ENCODE results near the gene UNC5C. TPM values are rescaled to one million over a fixed set of nuclear protein-coding genes. Genes with fewer than 3 reads are reported as not detected.

The UNC5C gene
- total RNA-seq, 3 donors from 2014 or later: 6.2 to 20.9 (median 6.2) TPM

DNA sequence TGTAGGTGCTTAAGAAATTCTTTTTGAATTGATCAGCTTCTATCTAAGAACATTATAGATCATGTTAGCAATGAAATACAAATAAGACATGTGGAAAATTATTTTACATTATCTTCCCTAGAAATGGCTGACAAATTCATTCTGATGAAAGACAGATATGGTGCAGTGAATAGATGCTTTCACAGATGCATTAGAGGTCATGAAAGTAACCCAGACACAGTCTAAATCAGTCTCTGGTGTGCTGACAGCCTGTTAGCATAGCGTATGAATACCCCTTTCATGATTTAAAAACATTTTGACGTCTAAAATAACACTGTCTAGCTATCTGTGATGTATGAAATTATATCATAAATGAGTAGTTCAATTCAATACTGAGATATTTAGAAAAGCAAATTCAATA lies 180.9 kb downstream of the UNC5C start:
- Histone ChIP-seq H3K4me1 (no peaks in the 10 kb centered on the region), H3K9me3 (no peaks in the 10 kb centered on the region), H3K27ac (no peak overlapping the region), H3K27me3 (no peaks in the 10 kb centered on the region), H3K4me3 (no peak overlapping the region), H3K36me3 (no peaks in the 10 kb centered on the region)
- DNase-seq (ENCODE audit: low spot score in 2 of 2): no peak
- intact Hi-C loops (cut with DNase I; ENCODE audit: low total_unique reads): no loop called here
- TF ChIP-seq POLR2A (IDR thresholded peaks at IDR 0.05) (no peak), CTCF (IDR thresholded peaks at IDR 0.05) (no peak), POLR2AphosphoS5 (IDR thresholded peaks at IDR 0.05) (no peak)

DNA sequence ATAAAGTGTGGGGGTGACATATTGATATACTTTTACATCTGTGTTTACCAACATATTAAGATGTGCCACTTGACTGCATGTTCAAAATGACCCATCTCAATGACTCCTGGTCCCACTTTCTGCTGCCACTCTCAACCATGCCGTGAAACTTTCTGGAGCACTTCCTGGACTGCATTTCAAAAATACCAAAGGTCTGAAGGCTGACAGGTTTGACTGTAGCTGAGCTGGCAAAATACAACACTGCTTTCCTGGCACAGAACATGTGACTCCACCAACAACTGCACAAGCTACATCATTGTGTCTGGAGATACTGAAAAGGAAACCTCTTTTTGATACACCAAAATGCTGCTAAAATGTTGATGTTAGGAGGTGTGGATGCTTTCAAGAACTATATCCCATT lies 184.8 kb downstream of the UNC5C start:
- intact Hi-C loops (cut with DNase I; ENCODE audit: low total_unique reads): no loop called here
- TF ChIP-seq CTCF (IDR thresholded peaks at IDR 0.05): no peak
- TF ChIP-seq POLR2AphosphoS5 (IDR thresholded peaks at IDR 0.05): no peak
- no peak for TF ChIP-seq POLR2A (IDR thresholded peaks at IDR 0.05)
- Histone ChIP-seq H3K27ac (no peak overlapping the region), H3K9me3 (no peaks in the 10 kb centered on the region), H3K4me1 (no peaks in the 10 kb centered on the region), H3K4me3 (no peak overlapping the region), H3K27me3 (no peaks in the 10 kb centered on the region), H3K36me3 (no peaks in the 10 kb centered on the region)
- DNase-seq (ENCODE audit: low spot score in 2 of 2): no peak

- Histone ChIP-seq H3K36me3 (no peaks in the 10 kb centered on the region), H3K4me1 (no peaks in the 10 kb centered on the region), H3K4me3 (no peak overlapping the region), H3K27me3 (no peaks in the 10 kb centered on the region), H3K9me3 (no peaks in the 10 kb centered on the region), H3K27ac (no peak overlapping the region)
- no peak for TF ChIP-seq POLR2AphosphoS5 (IDR thresholded peaks at IDR 0.05)
- TF ChIP-seq POLR2A (IDR thresholded peaks at IDR 0.05): no peak
- TF ChIP-seq CTCF (IDR thresholded peaks at IDR 0.05): no peak
- no peak for DNase-seq (ENCODE audit: low spot score in 2 of 2)
- intact Hi-C loops (cut with DNase I; ENCODE audit: low total_unique reads): no loop called here
Measured at GRCh38 chr4:95363559-95363925, 185.2 kb downstream of the UNC5C start.

- DNase-seq (ENCODE audit: low spot score in 2 of 2): no peak
- Histone ChIP-seq H3K27ac (no peak overlapping the region), H3K4me1 (no peaks in the 10 kb centered on the region), H3K4me3 (no peak overlapping the region), H3K27me3 (no peaks in the 10 kb centered on the region), H3K9me3 (no peaks in the 10 kb centered on the region), H3K36me3 (no peaks in the 10 kb centered on the region)
- TF ChIP-seq CTCF (IDR thresholded peaks at IDR 0.05) (no peak), POLR2A (IDR thresholded peaks at IDR 0.05) (no peak), POLR2AphosphoS5 (IDR thresholded peaks at IDR 0.05) (no peak)
- intact Hi-C loops (cut with DNase I; ENCODE audit: low total_unique reads): no loop called here
Measured at GRCh38 chr4:95362906-95363558, 185.7 kb downstream of the UNC5C start.

DNA sequence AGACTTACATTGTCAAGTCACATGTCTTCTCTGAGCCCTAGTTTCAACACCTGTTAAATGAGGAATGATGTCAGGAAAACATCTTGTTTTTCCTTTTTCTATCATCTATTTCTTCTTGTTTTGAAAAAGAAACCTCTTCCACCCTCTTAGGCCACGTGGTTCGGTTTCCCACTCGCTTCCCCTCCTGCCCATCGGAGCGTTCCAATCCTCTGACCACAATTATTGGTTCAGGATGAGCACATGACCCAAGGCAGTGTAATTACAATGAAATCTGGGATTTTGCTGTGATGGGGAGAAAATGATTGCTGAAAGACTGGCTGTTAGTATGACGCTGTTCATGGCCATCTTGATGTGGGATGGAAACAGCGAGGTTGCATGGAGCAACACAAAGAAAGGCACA lies 186.7 kb downstream of the UNC5C start:
- no peak for DNase-seq (ENCODE audit: low spot score in 2 of 2)
- TF ChIP-seq CTCF (IDR thresholded peaks at IDR 0.05) (no peak), POLR2AphosphoS5 (IDR thresholded peaks at IDR 0.05) (no peak), POLR2A (IDR thresholded peaks at IDR 0.05) (no peak)
- H3K36me3 ChIP-seq: no peaks in the 10 kb centered on the region
- intact Hi-C loops (cut with DNase I; ENCODE audit: low total_unique reads): no loop called here
- H3K4me3 ChIP-seq: no peak overlapping the region
- H3K4me1 ChIP-seq: no peaks in the 10 kb centered on the region
- H3K27ac ChIP-seq: no peak overlapping the region
- H3K9me3 ChIP-seq: no peaks in the 10 kb centered on the region
- no peaks in the 10 kb centered on the region for H3K27me3 ChIP-seq

All from breast epithelium (tissue), 4 donors.